WTC11 (cell line): Measurements from ENCODE around the gene KLHL1. TPM values are rescaled to one million over a fixed set of nuclear protein-coding genes. Genes with fewer than 3 reads are reported as not detected.

Experiments used
- ATAC-seq: fragments of 200-7000 bp; cut with Tn5 transposase; 2 replicates; pipeline ENCODE4 v1.10.0; 2021; ENCODE audit warnings: mild to moderate bottlenecking, moderate library complexity
- CTCF ChIA-PET: fragments of 300-600 bp; sonication (Branson Sonifier 250); formaldehyde crosslinking; loops from one replicate; lab custom pipeline; 2021; ENCODE audit warnings: antibody characterized with exemption; lab: Charles Lee
- POLR2A ChIA-PET: fragments of 350-600 bp; sonication (Branson Sonifier 250); formaldehyde crosslinking; loops from one replicate; lab custom pipeline; 2021; ENCODE audit warnings: antibody characterized with exemption; lab: Charles Lee
- DNase-seq: peaks from one replicate; pipeline ENCODE4 v3.0.0; 2021; ENCODE audit warnings: low spot score
- H3K27ac Mint-ChIP-seq: 2 replicates; pipeline ENCODE4 v1.8.0; 2021; ENCODE audit warnings: mixed read lengths
- H3K27me3 Mint-ChIP-seq: 2 replicates; pipeline ENCODE4 v1.8.0; 2021; ENCODE audit warnings: low read depth, mild to moderate bottlenecking, moderate library complexity, mixed read lengths
- H3K36me3 Mint-ChIP-seq: 2 replicates; pipeline ENCODE4 v1.8.0; 2021; ENCODE audit warnings: mixed read lengths
- H3K4me1 Mint-ChIP-seq: 2 replicates; pipeline ENCODE4 v1.8.0; 2022; ENCODE audit warnings: mixed read lengths
- H3K4me3 Mint-ChIP-seq: 2 replicates; pipeline ENCODE4 v1.8.0; 2021; ENCODE audit warnings: mild to moderate bottlenecking, moderate library complexity, mixed read lengths
- H3K9me3 Mint-ChIP-seq: 2 replicates; pipeline ENCODE4 v1.8.0; 2021; ENCODE audit warnings: mixed read lengths
- ATF6 ChIP-seq: sonication (generic); formaldehyde crosslinking; IDR thresholded peaks from 2 replicates; pipeline ENCODE4 v1.8.1; 2023; ENCODE audit warnings: mild to moderate bottlenecking, missing genetic modification reagents
- E2F4 ChIP-seq: sonication (generic); formaldehyde crosslinking; IDR thresholded peaks from 2 replicates; pipeline ENCODE4 v1.8.1; 2022; ENCODE audit warnings: low read depth, mild to moderate bottlenecking, moderate library complexity, missing genetic modification reagents, borderline replicate concordance
- FOXK1 ChIP-seq: sonication (generic); formaldehyde crosslinking; IDR thresholded peaks from 2 replicates; pipeline ENCODE4 v1.8.0; 2022; ENCODE audit warnings: mild to moderate bottlenecking, moderate library complexity, missing genetic modification reagents
- HMGA2 ChIP-seq: fragments of 250-450 bp; sonication (Bioruptor Pico); IDR thresholded peaks from 2 replicates; pipeline ENCODE4 v1.4.0; 2021; ENCODE audit warnings: mild to moderate bottlenecking, moderate library complexity
- PRDM15 ChIP-seq: sonication (generic); formaldehyde crosslinking; IDR thresholded peaks from 2 replicates; pipeline ENCODE4 v1.8.0; 2022; ENCODE audit warnings: missing genetic modification reagents
- RELA ChIP-seq: sonication (generic); formaldehyde crosslinking; IDR thresholded peaks from 2 replicates; pipeline ENCODE4 v1.8.1; 2022; ENCODE audit warnings: missing genetic modification reagents, mild to moderate bottlenecking, borderline replicate concordance
- ZNF263 ChIP-seq: sonication (generic); formaldehyde crosslinking; IDR thresholded peaks from 2 replicates; pipeline ENCODE4 v1.8.1; 2022; ENCODE audit warnings: low read depth, mild to moderate bottlenecking, moderate library complexity, missing genetic modification reagents
- ZNF423 ChIP-seq: fragments of 250-450 bp; sonication (Bioruptor Pico); IDR thresholded peaks from 2 replicates; pipeline ENCODE4 v2.1.2; 2022; ENCODE audit warnings: mild to moderate bottlenecking, moderate library complexity
- ZNF532 ChIP-seq: fragments of 250-450 bp; sonication (Bioruptor Pico); IDR thresholded peaks from 2 replicates; pipeline ENCODE4 v1.9.0; 2021; ENCODE audit warnings: mild to moderate bottlenecking, borderline replicate concordance
- total RNA-seq: library from RNA; stranded (reverse); gene quantifications from 3 replicates; pipeline ENCODE4 v1.2.3, GENCODE V29; 2021
- TF ChIP-seq, protein P1 (sequence below): sonication (generic); formaldehyde crosslinking; IDR thresholded peaks from 2 replicates; pipeline ENCODE4 v1.8.0; 2022; ENCODE audit warnings: mild to moderate bottlenecking, missing genetic modification reagents
- TF ChIP-seq, protein P2 (sequence below): sonication (generic); formaldehyde crosslinking; IDR thresholded peaks from 2 replicates; pipeline ENCODE4 v1.8.0; 2022; ENCODE audit warnings: mild to moderate bottlenecking, missing genetic modification reagents
- TF ChIP-seq, protein P3 (sequence below): sonication (generic); formaldehyde crosslinking; IDR thresholded peaks from 2 replicates; pipeline ENCODE4 v1.8.0; 2022; ENCODE audit warnings: mild to moderate bottlenecking, missing genetic modification reagents

Gene KLHL1
- total RNA-seq, 1 experiment from 2014 or later = not detected

DNA sequence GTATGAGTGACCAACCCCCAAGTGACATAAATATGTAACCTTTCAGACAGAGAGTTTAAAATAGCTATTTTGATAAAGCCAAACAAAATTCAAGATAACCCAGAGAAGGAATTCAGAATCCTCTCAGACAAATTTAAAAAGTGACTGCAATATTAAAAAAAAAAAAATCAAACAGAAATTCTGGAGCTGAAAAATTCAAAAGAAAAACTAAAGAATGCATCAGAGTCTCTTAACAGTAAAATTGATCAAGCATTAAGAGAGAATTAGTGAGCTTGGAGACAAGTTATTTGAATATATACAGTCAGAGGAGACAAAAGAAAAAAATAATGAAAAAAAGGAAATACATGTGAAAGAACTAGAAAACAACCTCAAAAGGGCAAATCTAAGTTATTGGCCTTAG is 53.7 kb downstream of the KLHL1 start:
- H3K27ac Mint-ChIP-seq = no peak overlapping the region
- no peaks in the 10 kb centered on the region for H3K36me3 Mint-ChIP-seq
- H3K4me1 Mint-ChIP-seq = no peaks in the 10 kb centered on the region
- DNase-seq = no peak
- CTCF ChIA-PET = no interaction called here
- peaks cover 8% of the 10 kb centered on the region; the same call in 1 of the 2 replicates for H3K9me3 Mint-ChIP-seq
- ATAC-seq = no peak
- no peaks in the 10 kb centered on the region for H3K27me3 Mint-ChIP-seq
- POLR2A ChIA-PET = no interaction called here
- TF ChIP-seq PRDM15 (CRISPR knock-in tag) (no peak), ZNF423 (CRISPR knock-in tag) (no peak)
- TF ChIP-seq, protein P1, sequence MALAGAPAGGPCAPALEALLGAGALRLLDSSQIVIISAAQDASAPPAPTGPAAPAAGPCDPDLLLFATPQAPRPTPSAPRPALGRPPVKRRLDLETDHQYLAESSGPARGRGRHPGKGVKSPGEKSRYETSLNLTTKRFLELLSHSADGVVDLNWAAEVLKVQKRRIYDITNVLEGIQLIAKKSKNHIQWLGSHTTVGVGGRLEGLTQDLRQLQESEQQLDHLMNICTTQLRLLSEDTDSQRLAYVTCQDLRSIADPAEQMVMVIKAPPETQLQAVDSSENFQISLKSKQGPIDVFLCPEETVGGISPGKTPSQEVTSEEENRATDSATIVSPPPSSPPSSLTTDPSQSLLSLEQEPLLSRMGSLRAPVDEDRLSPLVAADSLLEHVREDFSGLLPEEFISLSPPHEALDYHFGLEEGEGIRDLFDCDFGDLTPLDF (CRISPR knock-in tag) = no peak
- H3K4me3 Mint-ChIP-seq = no peak overlapping the region

GRCh38 chr13:70051531-70051930 is 56.7 kb downstream of the KLHL1 start:
- H3K27ac Mint-ChIP-seq = no peak overlapping the region
- no peak for ATAC-seq

GRCh38 chr13:70043685-70044084 is 64.6 kb downstream of the KLHL1 start:
- Mint-ChIP-seq H3K4me3 (no peak overlapping the region), H3K27me3 (no peaks in the 10 kb centered on the region), H3K4me1 (no peaks in the 10 kb centered on the region), H3K9me3 (no peaks in the 10 kb centered on the region), H3K36me3 (no peaks in the 10 kb centered on the region), H3K27ac (no peak overlapping the region)
- ChIA-PET POLR2A (no interaction called here), CTCF (no interaction called here)
- no peak for TF ChIP-seq ATF6 (CRISPR knock-in tag)
- TF ChIP-seq FOXK1 (CRISPR knock-in tag) = no peak
- TF ChIP-seq HMGA2 (CRISPR knock-in tag) = no peak
- no peak for TF ChIP-seq RELA (CRISPR knock-in tag)
- no peak for TF ChIP-seq ZNF532 (CRISPR knock-in tag)
- TF ChIP-seq E2F4 = no peak
- TF ChIP-seq, protein P1 (CRISPR knock-in tag) = no peak
- no peak for TF ChIP-seq ZNF263 (CRISPR knock-in tag)
- DNase-seq (no peak), ATAC-seq (no peak)

More at GRCh38 chr13:70051531-70051930, 56.7 kb downstream of the KLHL1 start:
- peaks cover 3% of the 10 kb centered on the region; the same call in 1 of the 2 replicates for H3K4me1 Mint-ChIP-seq
- H3K27me3 Mint-ChIP-seq = no peaks in the 10 kb centered on the region
- ChIA-PET POLR2A (no interaction called here), CTCF (no interaction called here)
- DNase-seq = no peak
- no peaks in the 10 kb centered on the region for H3K36me3 Mint-ChIP-seq
- TF ChIP-seq, protein P2, sequence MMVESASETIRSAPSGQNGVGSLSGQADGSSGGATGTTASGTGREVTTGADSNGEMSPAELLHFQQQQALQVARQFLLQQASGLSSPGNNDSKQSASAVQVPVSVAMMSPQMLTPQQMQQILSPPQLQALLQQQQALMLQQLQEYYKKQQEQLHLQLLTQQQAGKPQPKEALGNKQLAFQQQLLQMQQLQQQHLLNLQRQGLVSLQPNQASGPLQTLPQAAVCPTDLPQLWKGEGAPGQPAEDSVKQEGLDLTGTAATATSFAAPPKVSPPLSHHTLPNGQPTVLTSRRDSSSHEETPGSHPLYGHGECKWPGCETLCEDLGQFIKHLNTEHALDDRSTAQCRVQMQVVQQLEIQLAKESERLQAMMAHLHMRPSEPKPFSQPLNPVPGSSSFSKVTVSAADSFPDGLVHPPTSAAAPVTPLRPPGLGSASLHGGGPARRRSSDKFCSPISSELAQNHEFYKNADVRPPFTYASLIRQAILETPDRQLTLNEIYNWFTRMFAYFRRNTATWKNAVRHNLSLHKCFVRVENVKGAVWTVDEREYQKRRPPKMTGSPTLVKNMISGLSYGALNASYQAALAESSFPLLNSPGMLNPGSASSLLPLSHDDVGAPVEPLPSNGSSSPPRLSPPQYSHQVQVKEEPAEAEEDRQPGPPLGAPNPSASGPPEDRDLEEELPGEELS (CRISPR knock-in tag) = no peak
- TF ChIP-seq, protein P3, sequence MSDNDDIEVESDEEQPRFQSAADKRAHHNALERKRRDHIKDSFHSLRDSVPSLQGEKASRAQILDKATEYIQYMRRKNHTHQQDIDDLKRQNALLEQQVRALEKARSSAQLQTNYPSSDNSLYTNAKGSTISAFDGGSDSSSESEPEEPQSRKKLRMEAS = no peak
- peaks cover 1% of the 10 kb centered on the region; the same call in 1 of the 2 replicates for H3K9me3 Mint-ChIP-seq
- H3K4me3 Mint-ChIP-seq = no peak overlapping the region
